ENCODE results near the gene CWC15.

- TF ChIP-seq CTCF (IDR thresholded peaks at IDR 0.05): no peak
- TF ChIP-seq POLR2A (IDR thresholded peaks at IDR 0.05): no peak
Observed at GRCh38 chr11:94960488-94960887, 12.9 kb downstream of the CWC15 start.

Data from body of pancreas (tissue), 4 donors.